HG03354 (cell line): ENCODE data around the gene MCTP2.

Source experiments
- ATAC-seq: cut with Tn5 transposase; IDR thresholded peaks from one replicate; pipeline ENCODE4 v1.9.1; 2021; ENCODE audit warnings: mild to moderate bottlenecking; ENCODE audit not compliant: unreplicated experiment, poor library complexity, severe bottlenecking

Gene MCTP2

GRCh38 chr15:94230883-94231722 is at the start of gene MCTP2:
TSS of gene MCTP2 (plus strand) at chr15:94231561. CDS start at chr15:94298266, 66,705 bp downstream.
- peak; percentile 76 for ATAC-seq

GRCh38 chr15:94182883-94183282 is 48.5 kb upstream of the MCTP2 start:
- ATAC-seq = no peak

GRCh38 chr15:94185547-94186236 is 45.7 kb upstream of the MCTP2 start:
- no peak for ATAC-seq

- no peak for ATAC-seq
Measured at GRCh38 chr15:94186770-94187331, 44.5 kb upstream of the MCTP2 start.

- no peak for ATAC-seq
Measured at GRCh38 chr15:94193906-94194305, 37.5 kb upstream of the MCTP2 start.

- no peak for ATAC-seq
Measured at GRCh38 chr15:94196531-94196930, 34.8 kb upstream of the MCTP2 start.

- no peak for ATAC-seq
Measured at GRCh38 chr15:94198633-94199032, 32.7 kb upstream of the MCTP2 start.

GRCh38 chr15:94199725-94200124 is 31.6 kb upstream of the MCTP2 start:
- no peak for ATAC-seq

GRCh38 chr15:94203306-94203705 is 28.1 kb upstream of the MCTP2 start:
- ATAC-seq = no peak

GRCh38 chr15:94205366-94205765 is 26.0 kb upstream of the MCTP2 start:
- no peak for ATAC-seq

GRCh38 chr15:94206463-94207167 is 24.7 kb upstream of the MCTP2 start:
- ATAC-seq = peak; percentile 65

GRCh38 chr15:94212291-94212690 is 19.1 kb upstream of the MCTP2 start:
- ATAC-seq = no peak

- ATAC-seq = no peak
Measured at GRCh38 chr15:94225616-94226015, 5.7 kb upstream of the MCTP2 start.

GRCh38 chr15:94228611-94229010 is 2.8 kb upstream of the MCTP2 start:
- ATAC-seq = no peak

GRCh38 chr15:94229591-94230369 is 1.6 kb upstream of the MCTP2 start:
- peak; percentile 66 for ATAC-seq

- ATAC-seq = no peak
Measured at GRCh38 chr15:94230431-94230882, 904 bp upstream of the MCTP2 start.

GRCh38 chr15:94231723-94232468 is 535 bp downstream of the MCTP2 start:
- peak; percentile 31 for ATAC-seq

- no peak for ATAC-seq
Measured at GRCh38 chr15:94233441-94233840, 2.1 kb downstream of the MCTP2 start.

- ATAC-seq = no peak
Measured at GRCh38 chr15:94234300-94234699, 2.9 kb downstream of the MCTP2 start.
